GM18505 (cell line): ENCODE results near the gene RBM20.

Source experiments
- ATAC-seq: cut with Tn5 transposase; IDR thresholded peaks from one replicate; pipeline ENCODE4 v1.9.1; 2021; ENCODE audit not compliant: unreplicated experiment
- POLR2A ChIP-seq: IDR thresholded peaks from 4 replicates; pipeline ENCODE4 v1.6.1; 2011; ENCODE audit warnings: borderline replicate concordance; ENCODE audit not compliant: insufficient read depth, insufficient read length; ENCODE audit errors: extremely low read depth

RBM20 gene

GRCh38 chr10:110822035-110822711 lies 178.0 kb downstream of the RBM20 start:
- no peak for ATAC-seq
- TF ChIP-seq POLR2A, result no peak

- no peak for ATAC-seq
- TF ChIP-seq POLR2A, result no peak
Measured at GRCh38 chr10:110822712-110823311, 178.7 kb downstream of the RBM20 start.

- no peak for TF ChIP-seq POLR2A
- ATAC-seq, result no peak
Measured at GRCh38 chr10:110824152-110824441, 180.0 kb downstream of the RBM20 start.

- ATAC-seq, result no peak
- TF ChIP-seq POLR2A, result no peak
Measured at GRCh38 chr10:110824660-110825059, 180.5 kb downstream of the RBM20 start.

- TF ChIP-seq POLR2A, result no peak
- no peak for ATAC-seq
Measured at GRCh38 chr10:110825508-110825907, 181.4 kb downstream of the RBM20 start.

- TF ChIP-seq POLR2A, result no peak
- no peak for ATAC-seq
Measured at GRCh38 chr10:110827410-110827809, 183.3 kb downstream of the RBM20 start.

- no peak for TF ChIP-seq POLR2A
- ATAC-seq, result no peak
Measured at GRCh38 chr10:110827875-110828274, 183.7 kb downstream of the RBM20 start.

- no peak for ATAC-seq
- TF ChIP-seq POLR2A, result no peak
Measured at GRCh38 chr10:110828525-110828924, 184.4 kb downstream of the RBM20 start.

- no peak for ATAC-seq
- no peak for TF ChIP-seq POLR2A
Measured at GRCh38 chr10:110829721-110830410, 185.7 kb downstream of the RBM20 start.

- no peak for TF ChIP-seq POLR2A
- ATAC-seq, result no peak
Measured at GRCh38 chr10:110833234-110833940, 189.3 kb downstream of the RBM20 start.

DNA sequence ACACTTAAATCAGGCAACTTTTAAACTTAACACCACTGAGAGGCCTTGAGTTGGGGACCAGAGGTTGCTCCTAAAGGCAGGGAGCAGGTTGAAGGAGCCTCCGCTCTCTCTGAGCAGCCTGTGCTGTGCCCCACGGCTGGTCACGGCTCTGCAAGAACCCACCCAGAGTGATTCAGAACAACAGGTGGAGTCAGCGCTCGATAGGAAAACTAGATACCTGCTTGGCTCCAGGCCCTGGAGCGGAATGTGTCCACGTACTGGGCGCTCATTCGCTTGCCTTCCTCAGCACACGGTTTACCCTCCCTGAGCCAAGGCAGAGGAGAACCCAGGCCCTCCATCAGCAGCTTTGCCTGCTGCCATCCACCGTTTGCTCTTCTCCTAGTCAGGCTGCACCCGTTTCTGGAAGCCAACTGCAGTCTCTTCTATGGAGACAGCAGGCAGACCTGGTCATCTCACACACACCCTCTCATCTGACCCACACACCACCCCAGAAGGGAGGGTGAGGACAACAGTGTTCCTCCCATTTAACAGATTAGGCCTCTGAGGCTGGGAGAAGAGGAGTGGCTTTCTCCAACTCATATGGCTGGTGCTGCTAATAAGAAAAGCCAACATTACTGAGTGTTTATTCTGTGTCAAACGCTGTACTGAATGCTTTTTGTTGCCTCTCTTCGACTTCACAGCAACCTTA lies 189.9 kb downstream of the RBM20 start:
- TF ChIP-seq POLR2A, result no peak
- no peak for ATAC-seq

- TF ChIP-seq POLR2A, result no peak
- no peak for ATAC-seq
Measured at GRCh38 chr10:110834629-110835301, 190.6 kb downstream of the RBM20 start.

DNA sequence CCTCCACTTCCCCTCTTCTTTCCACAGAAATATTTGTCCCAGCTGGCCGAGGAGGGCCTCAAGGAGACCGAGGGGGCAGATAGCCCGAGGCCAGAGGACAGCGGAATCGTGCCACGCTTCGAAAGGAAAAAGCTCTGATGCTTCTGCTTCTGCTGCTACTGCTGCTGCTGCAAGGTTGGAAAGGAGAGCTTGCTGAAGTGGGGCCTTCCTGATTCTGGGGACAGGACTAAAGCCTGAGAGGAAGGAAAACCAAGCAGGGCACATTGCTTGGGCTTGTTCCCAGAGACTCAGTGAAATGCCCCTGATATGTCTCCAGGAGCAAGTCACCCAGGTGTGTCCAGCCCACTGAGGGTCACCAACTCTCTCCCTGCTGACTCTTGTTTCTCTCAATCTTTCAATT lies 191.7 kb downstream of the RBM20 start:
- no peak for ATAC-seq
- TF ChIP-seq POLR2A, result no peak
